A172 (cell line): Measurements from ENCODE around the gene SETBP1. TPM values are rescaled to one million over a fixed set of nuclear protein-coding genes. Genes with fewer than 3 reads are reported as not detected.

Experiments used
- DNase-seq: peaks from one replicate; pipeline ENCODE4 v3.0.0-alpha.2; 2015; ENCODE audit warnings: low spot score
- total RNA-seq: library from RNA; depleted of rRNA; stranded (reverse); fragments of >200 nt; shearing (Covaris generic); gene quantifications from 2 replicates; pipeline ENCODE4 v1.2.3, GENCODE V29; 2014

Gene SETBP1
- total RNA-seq, 1 experiment from 2014 or later = 0.10 TPM

DNA sequence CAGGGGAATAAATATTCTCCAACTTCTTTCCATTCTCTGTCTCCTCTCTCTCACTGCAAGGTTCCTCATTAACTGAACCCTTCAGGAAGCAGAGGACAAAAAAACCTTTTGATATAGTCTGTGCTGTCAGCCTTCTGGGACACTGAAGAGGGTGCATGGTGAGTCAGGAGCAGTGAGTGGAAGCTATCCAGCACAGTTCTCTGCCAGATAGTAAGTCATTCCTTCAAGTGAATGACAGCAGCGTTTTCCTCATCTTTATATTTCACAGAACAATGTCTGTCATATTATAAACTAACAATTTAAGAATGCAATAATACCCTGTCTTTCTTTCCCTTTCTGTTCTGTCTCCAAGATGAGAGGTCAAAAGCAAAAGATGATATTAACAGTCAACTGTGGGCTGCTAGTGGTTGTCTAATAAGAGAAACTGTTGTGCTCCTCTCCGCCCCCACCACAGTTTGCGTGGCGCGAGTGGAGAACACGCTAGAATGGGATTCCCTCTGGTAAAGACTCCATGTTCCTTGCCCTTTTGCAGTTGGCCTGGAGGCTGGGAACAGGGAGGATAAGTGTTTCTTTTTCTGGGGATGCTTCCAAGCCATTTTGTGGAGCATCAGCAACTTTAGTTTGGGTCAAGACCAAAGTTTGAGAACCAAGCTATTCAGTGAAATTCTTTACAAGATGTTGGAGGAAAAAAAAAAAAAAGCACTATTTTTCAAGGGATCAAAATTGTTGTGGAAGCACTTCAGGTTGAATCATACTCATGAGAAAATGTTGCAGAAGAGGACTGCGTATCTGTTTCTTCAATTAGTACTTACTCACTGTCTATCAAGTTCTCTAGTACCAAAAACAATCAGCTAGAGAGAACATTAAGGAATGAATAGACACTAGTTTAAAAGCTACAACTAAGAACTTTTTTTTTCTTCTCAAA lies 430.2 kb downstream of the SETBP1 start:
- DNase-seq = no peak

DNA sequence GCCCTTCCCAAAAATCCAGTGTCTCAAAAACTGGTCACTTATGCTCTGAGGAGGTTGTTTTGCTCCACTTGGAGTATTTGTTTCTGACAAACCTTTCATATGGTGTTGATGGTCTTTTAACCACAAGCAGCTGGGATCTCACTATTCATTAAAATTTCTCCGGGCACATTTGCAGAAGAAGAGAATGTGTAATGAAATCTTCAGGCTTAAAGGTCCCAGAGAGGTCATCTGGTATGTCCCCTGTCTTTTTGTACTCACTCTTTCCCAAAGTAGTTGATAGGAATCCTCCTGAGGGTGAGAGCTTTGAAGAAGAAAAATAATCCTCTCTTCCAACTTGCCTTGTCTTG lies 430.8 kb downstream of the SETBP1 start:
- DNase-seq = no peak

GRCh38 chr18:45112682-45113081 lies 432.0 kb downstream of the SETBP1 start:
- no peak for DNase-seq

- DNase-seq = no peak
Measured at GRCh38 chr18:45116116-45116515, 435.4 kb downstream of the SETBP1 start.
